HepG2 (cell line): Measurements from ENCODE around the gene ORC3. TPM values are rescaled to one million over a fixed set of nuclear protein-coding genes. Genes with fewer than 3 reads are reported as not detected.

Experiments
- AKAP8 ChIP-seq: sonication (generic); formaldehyde crosslinking; IDR thresholded peaks from 2 replicates; pipeline ENCODE4 v1.5.1; 2020; ENCODE audit warnings: mild to moderate bottlenecking, missing genetic modification reagents
- CHD2 ChIP-seq: IDR thresholded peaks from 2 replicates; pipeline ENCODE4 v1.6.1; 2011; ENCODE audit warnings: low read depth, low read length, improper control_type of control experiment
- FOXO1 ChIP-seq: sonication (generic); formaldehyde crosslinking; IDR thresholded peaks from 2 replicates; pipeline ENCODE4 v1.4.0; 2020; ENCODE audit warnings: missing genetic modification reagents
- GLMP ChIP-seq: sonication (generic); formaldehyde crosslinking; IDR thresholded peaks from 2 replicates; pipeline ENCODE4 v1.9.0; 2021; ENCODE audit warnings: missing genetic modification reagents, mild to moderate bottlenecking, borderline replicate concordance
- GMEB2 ChIP-seq: IDR thresholded peaks from 2 replicates; pipeline ENCODE4 v1.6.1; 2016; ENCODE audit warnings: missing biosample characterization, missing genetic modification reagents, low read depth
- POLR2AphosphoS5 ChIP-seq: IDR thresholded peaks from 2 replicates; pipeline ENCODE4 v1.6.1; 2012; ENCODE audit warnings: low read depth, low read length
- STAT6 ChIP-seq: sonication (generic); formaldehyde crosslinking; IDR thresholded peaks from 2 replicates; pipeline ENCODE4 v1.4.0; 2020; ENCODE audit warnings: missing genetic modification reagents, mild to moderate bottlenecking, borderline replicate concordance
- SYNCRIP ChIP-seq: fragments of 200-400 bp; formaldehyde crosslinking; IDR thresholded peaks from 2 replicates; pipeline ENCODE4 v1.6.1; 2018; ENCODE audit warnings: mild to moderate bottlenecking, low read depth, low read length; ENCODE audit not compliant: insufficient read depth
- TARDBP ChIP-seq: sonication (generic); formaldehyde crosslinking; IDR thresholded peaks from 2 replicates; pipeline ENCODE4 v1.8.0; 2022; ENCODE audit warnings: mild to moderate bottlenecking, missing genetic modification reagents
- TFDP2 ChIP-seq: sonication (generic); formaldehyde crosslinking; IDR thresholded peaks from 2 replicates; pipeline ENCODE4 v1.4.0; 2020; ENCODE audit warnings: missing genetic modification reagents
- ZBTB8A ChIP-seq: sonication (generic); formaldehyde crosslinking; IDR thresholded peaks from 2 replicates; pipeline ENCODE4 v1.4.0; 2020; ENCODE audit warnings: mild to moderate bottlenecking, low read depth, missing genetic modification reagents, borderline replicate concordance
- ZNF263 ChIP-seq: sonication (generic); formaldehyde crosslinking; IDR thresholded peaks from 2 replicates; pipeline ENCODE4 v1.4.0; 2020; ENCODE audit warnings: missing genetic modification reagents
- ZNF354B ChIP-seq: sonication (generic); formaldehyde crosslinking; IDR thresholded peaks from 2 replicates; pipeline ENCODE4 v1.8.0; 2022; ENCODE audit warnings: mild to moderate bottlenecking, missing genetic modification reagents
- ZNF790 ChIP-seq: sonication (generic); formaldehyde crosslinking; IDR thresholded peaks from 2 replicates; pipeline ENCODE4 v1.8.0; 2022; ENCODE audit warnings: missing genetic modification reagents, mild to moderate bottlenecking, borderline replicate concordance
- polyA plus RNA-seq, 8 experiments: library from polyadenylated mRNA; depleted of rRNA in 3 of 8; stranded (reverse) in 7 of 8; unstranded in 1 of 8; fragments of >200 nt; fragmentation: Illumina TruSeq in 4 of 8; extraction: Trizol in 4 of 8; gene quantifications; 2 replicates each; pipeline versions ENCODE4 v1.2.1 to v1.2.3, GENCODE V29; 2011 to 2016; ENCODE audit warnings: low read depth in 4 of 8, missing spikeins in 1 of 8, mixed read lengths in 1 of 8; ENCODE audit not compliant: insufficient read depth in 1 of 8
- total RNA-seq, 5 experiments: library from RNA; depleted of rRNA; stranded (reverse); fragments of >200 nt; fragmentation: Illumina TruSeq; extraction: Trizol; gene quantifications; 2 replicates each; pipeline ENCODE4 v1.2.3, GENCODE V29; 2016; ENCODE audit warnings: low read depth in 1 of 5
- TF ChIP-seq, protein P1 (sequence below): sonication (generic); formaldehyde crosslinking; IDR thresholded peaks from 2 replicates; pipeline ENCODE4 v1.4.0; 2020; ENCODE audit warnings: missing genetic modification reagents
- TF ChIP-seq, protein P2 (sequence below): sonication (generic); formaldehyde crosslinking; IDR thresholded peaks from 2 replicates; pipeline ENCODE4 v1.8.1; 2022; ENCODE audit warnings: low read depth, mild to moderate bottlenecking, missing genetic modification reagents

ORC3 gene
- total and polyA plus RNA-seq, 2 of the 13 experiments (the other 11 are each of a cell fraction or from before 2014, with no cell fraction given): 21.8 to 43.5 TPM

GRCh38 chr6:87701676-87702588 is 112.0 kb downstream of the ORC3 start, which contains the start of gene AKIRIN2 (continued):
- no peak for TF ChIP-seq GLMP (CRISPR knock-in tag)
- no peak; the same call in 1 of the 2 replicates for TF ChIP-seq ZNF263 (CRISPR knock-in tag)
- peak; percentile 34; the same call in 1 of the 2 replicates for TF ChIP-seq AKAP8
- TF ChIP-seq TFDP2 (CRISPR knock-in tag): peak; percentile 84
- TF ChIP-seq TARDBP (CRISPR knock-in tag): no peak
- no peak for TF ChIP-seq SYNCRIP
- TF ChIP-seq CHD2: no peak
- TF ChIP-seq, protein P1, sequence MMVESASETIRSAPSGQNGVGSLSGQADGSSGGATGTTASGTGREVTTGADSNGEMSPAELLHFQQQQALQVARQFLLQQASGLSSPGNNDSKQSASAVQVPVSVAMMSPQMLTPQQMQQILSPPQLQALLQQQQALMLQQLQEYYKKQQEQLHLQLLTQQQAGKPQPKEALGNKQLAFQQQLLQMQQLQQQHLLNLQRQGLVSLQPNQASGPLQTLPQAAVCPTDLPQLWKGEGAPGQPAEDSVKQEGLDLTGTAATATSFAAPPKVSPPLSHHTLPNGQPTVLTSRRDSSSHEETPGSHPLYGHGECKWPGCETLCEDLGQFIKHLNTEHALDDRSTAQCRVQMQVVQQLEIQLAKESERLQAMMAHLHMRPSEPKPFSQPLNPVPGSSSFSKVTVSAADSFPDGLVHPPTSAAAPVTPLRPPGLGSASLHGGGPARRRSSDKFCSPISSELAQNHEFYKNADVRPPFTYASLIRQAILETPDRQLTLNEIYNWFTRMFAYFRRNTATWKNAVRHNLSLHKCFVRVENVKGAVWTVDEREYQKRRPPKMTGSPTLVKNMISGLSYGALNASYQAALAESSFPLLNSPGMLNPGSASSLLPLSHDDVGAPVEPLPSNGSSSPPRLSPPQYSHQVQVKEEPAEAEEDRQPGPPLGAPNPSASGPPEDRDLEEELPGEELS: peak; percentile 18; the same call in 1 of the 2 replicates
- TF ChIP-seq ZNF354B (CRISPR knock-in tag): no peak
- TF ChIP-seq, protein P2, sequence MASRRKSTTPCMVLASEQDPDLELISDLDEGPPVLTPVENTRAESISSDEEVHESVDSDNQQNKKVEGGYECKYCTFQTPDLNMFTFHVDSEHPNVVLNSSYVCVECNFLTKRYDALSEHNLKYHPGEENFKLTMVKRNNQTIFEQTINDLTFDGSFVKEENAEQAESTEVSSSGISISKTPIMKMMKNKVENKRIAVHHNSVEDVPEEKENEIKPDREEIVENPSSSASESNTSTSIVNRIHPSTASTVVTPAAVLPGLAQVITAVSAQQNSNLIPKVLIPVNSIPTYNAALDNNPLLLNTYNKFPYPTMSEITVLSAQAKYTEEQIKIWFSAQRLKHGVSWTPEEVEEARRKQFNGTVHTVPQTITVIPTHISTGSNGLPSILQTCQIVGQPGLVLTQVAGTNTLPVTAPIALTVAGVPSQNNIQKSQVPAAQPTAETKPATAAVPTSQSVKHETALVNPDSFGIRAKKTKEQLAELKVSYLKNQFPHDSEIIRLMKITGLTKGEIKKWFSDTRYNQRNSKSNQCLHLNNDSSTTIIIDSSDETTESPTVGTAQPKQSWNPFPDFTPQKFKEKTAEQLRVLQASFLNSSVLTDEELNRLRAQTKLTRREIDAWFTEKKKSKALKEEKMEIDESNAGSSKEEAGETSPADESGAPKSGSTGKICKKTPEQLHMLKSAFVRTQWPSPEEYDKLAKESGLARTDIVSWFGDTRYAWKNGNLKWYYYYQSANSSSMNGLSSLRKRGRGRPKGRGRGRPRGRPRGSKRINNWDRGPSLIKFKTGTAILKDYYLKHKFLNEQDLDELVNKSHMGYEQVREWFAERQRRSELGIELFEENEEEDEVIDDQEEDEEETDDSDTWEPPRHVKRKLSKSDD (CRISPR knock-in tag): 0 out of 2 replicates have a peak, but pooled peaks have one; percentile 65
- TF ChIP-seq ZBTB8A (CRISPR knock-in tag): no peak
- no peak for TF ChIP-seq GMEB2 (CRISPR knock-in tag)
- peak; percentile 92 for TF ChIP-seq POLR2AphosphoS5
- TF ChIP-seq STAT6: peak; percentile 45; the same call in 1 of the 2 replicates
- peak; percentile 18; the same call in 1 of the 2 replicates for TF ChIP-seq FOXO1
- TF ChIP-seq ZNF790 (CRISPR knock-in tag): no peak
